Keratinocyte (primary cell): ENCODE results near the gene ZNF749.

Source experiments
- CTCF ChIP-seq, 3 experiments: IDR thresholded peaks in 1 of 3; conservative IDR thresholded peaks in 1 of 3; optimal IDR thresholded peaks in 1 of 3; 2 replicates in 2 of 3; 3 replicates in 1 of 3; pipeline versions ENCODE3 to v1.5.1; 2011; ENCODE audit warnings: low read length in 3 of 3, mild to moderate bottlenecking in 3 of 3, moderate library complexity in 2 of 3, control low read depth in 1 of 3, inconsistent platforms in 1 of 3; ENCODE audit not compliant: insufficient read depth in 2 of 3; ENCODE audit errors: extremely low read depth in 1 of 3
- EZH2 ChIP-seq: IDR thresholded peaks from one replicate; pipeline ENCODE4 v1.6.1; 2012; ENCODE audit warnings: inconsistent platforms, mild to moderate bottlenecking, low read length, moderate library complexity

- TF ChIP-seq CTCF (optimal IDR thresholded peaks at IDR 0.05 in 1 of 3, IDR thresholded peaks at IDR 0.05 in 1 of 3, conservative IDR thresholded peaks at IDR 0.05 in 1 of 3; ENCODE audit: extremely low read depth in 1 of 3, insufficient read depth in 2 of 3, low read length in 3 of 3) (no peak), EZH2 (no peak)
Measured at GRCh38 chr19:57398868-57399267, 36.3 kb upstream of the ZNF749 start.
